Astrocyte (in vitro differentiated cells and primary cell): ENCODE results near the gene NXPE3. TPM values are rescaled to one million over a fixed set of nuclear protein-coding genes. Genes with fewer than 3 reads are reported as not detected.
A peak's percentile ranks its signal among the peaks of the same experiment; 100 is the strongest.

Experiments used
- DNase-seq: peaks from one replicate; pipeline ENCODE4 v3.0.0-alpha.2; 2010; ENCODE audit warnings: low read depth
- FAIRE-seq: peaks from 2 replicates; lab custom pipeline; 2011; peaks lifted over from hg19 to GRCh38; lab: Jason Lieb, UNC
- H2AFZ ChIP-seq: 2 replicates; pipeline ENCODE4 v1.6.0; 2012; ENCODE audit warnings: low read depth, low read length, inconsistent platforms
- H3K27ac ChIP-seq: 2 replicates; pipeline ENCODE4 v1.5.1; 2011; ENCODE audit warnings: low read depth, low read length, inconsistent platforms
- H3K27me3 ChIP-seq: 2 replicates; pipeline ENCODE4 v1.6.0; 2011; ENCODE audit warnings: low read length, inconsistent platforms; ENCODE audit not compliant: insufficient read depth
- H3K36me3 ChIP-seq: 2 replicates; pipeline ENCODE4 v1.5.1; 2011; ENCODE audit warnings: low read length, inconsistent platforms; ENCODE audit not compliant: insufficient read depth
- H3K4me1 ChIP-seq: 2 replicates; pipeline ENCODE4 v1.5.1; 2011; ENCODE audit warnings: low read length, inconsistent platforms; ENCODE audit not compliant: insufficient read depth
- H3K4me2 ChIP-seq: 2 replicates; pipeline ENCODE4 v1.6.0; 2012; ENCODE audit warnings: low read length, inconsistent platforms
- H3K4me3 ChIP-seq: 2 replicates; pipeline ENCODE4 v1.5.1; 2011; ENCODE audit warnings: low read depth, mild to moderate bottlenecking, low read length, inconsistent platforms; ENCODE audit not compliant: insufficient read depth
- H3K79me2 ChIP-seq: 2 replicates; pipeline ENCODE4 v1.6.0; 2012; ENCODE audit warnings: mild to moderate bottlenecking, low read length, inconsistent platforms; ENCODE audit not compliant: insufficient read depth
- H3K9ac ChIP-seq: 2 replicates; pipeline ENCODE4 v1.6.0; 2012; ENCODE audit warnings: mild to moderate bottlenecking, low read length, inconsistent platforms
- H3K9me3 ChIP-seq: 2 replicates; pipeline ENCODE4 v1.5.1; 2012; ENCODE audit warnings: low read depth, mild to moderate bottlenecking, low read length, inconsistent platforms; ENCODE audit not compliant: insufficient read depth
- H4K20me1 ChIP-seq: 2 replicates; pipeline ENCODE4 v1.6.0; 2012; ENCODE audit warnings: low read length, inconsistent platforms; ENCODE audit not compliant: insufficient read depth
- H3K27ac Mint-ChIP-seq: one replicate; pipeline ENCODE4 v1.8.0; 2021; ENCODE audit warnings: mild to moderate bottlenecking, mixed read lengths; ENCODE audit not compliant: unreplicated experiment
- H3K27me3 Mint-ChIP-seq: one replicate; pipeline ENCODE4 v1.8.0; 2021; ENCODE audit warnings: low read depth, mixed read lengths; ENCODE audit not compliant: unreplicated experiment
- H3K36me3 Mint-ChIP-seq: one replicate; pipeline ENCODE4 v1.8.0; 2021; ENCODE audit warnings: low read depth, mixed read lengths; ENCODE audit not compliant: unreplicated experiment
- H3K4me1 Mint-ChIP-seq: one replicate; pipeline ENCODE4 v1.8.0; 2021; ENCODE audit warnings: low read depth, mixed read lengths; ENCODE audit not compliant: unreplicated experiment
- H3K4me3 Mint-ChIP-seq: one replicate; pipeline ENCODE4 v1.8.0; 2021; ENCODE audit warnings: mild to moderate bottlenecking, moderate library complexity, mixed read lengths; ENCODE audit not compliant: unreplicated experiment
- H3K9me3 Mint-ChIP-seq: one replicate; pipeline ENCODE4 v1.8.0; 2021; ENCODE audit warnings: mild to moderate bottlenecking, mixed read lengths; ENCODE audit not compliant: unreplicated experiment
- CTCF ChIP-seq: IDR thresholded peaks from 2 replicates; pipeline ENCODE4 v1.5.1; 2011; ENCODE audit warnings: low read depth, mild to moderate bottlenecking, inconsistent platforms, low read length, moderate library complexity; ENCODE audit not compliant: insufficient read depth
- EZH2 ChIP-seq: IDR thresholded peaks from 2 replicates; pipeline ENCODE4 v1.6.1; 2012; ENCODE audit warnings: mild to moderate bottlenecking, low read length, inconsistent platforms; ENCODE audit not compliant: insufficient read depth
- total RNA-seq: library from RNA; stranded (reverse); gene quantifications from 2 replicates; pipeline ENCODE4 v1.2.1, GENCODE V29; 2021

NXPE3 gene
- total RNA-seq, 1 donor from 2014 or later: 46.4 TPM

DNA sequence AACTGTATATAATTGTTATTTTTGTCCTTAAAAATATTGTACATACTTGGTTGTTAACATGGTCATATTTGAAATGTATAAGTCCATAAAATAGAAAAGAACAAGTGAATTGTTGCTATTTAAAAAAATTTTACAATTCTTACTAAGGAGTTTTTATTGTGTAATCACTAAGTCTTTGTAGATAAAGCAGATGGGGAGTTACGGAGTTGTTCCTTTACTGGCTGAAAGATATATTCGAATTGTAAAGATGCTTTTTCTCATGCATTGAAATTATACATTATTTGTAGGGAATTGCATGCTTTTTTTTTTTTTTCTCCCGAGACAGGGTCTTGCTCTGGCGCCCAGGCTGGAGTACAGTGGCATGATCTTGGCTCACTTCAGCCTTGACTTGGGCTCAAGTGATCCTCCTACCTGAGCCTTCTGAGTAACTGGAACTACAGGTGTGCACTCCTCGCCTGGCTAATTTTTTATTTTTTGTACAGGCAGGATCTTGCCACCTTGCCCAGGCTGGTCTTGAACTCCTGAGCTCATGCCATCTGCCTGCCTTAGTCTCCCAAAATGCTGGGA, 81.0 kb downstream of the NXPE3 start:
- no peaks in the 10 kb centered on the region for H3K9me3 ChIP-seq
- no peak for TF ChIP-seq EZH2
- TF ChIP-seq CTCF: no peak
- Mint-ChIP-seq H3K27me3 (no peaks in the 10 kb centered on the region), H3K9me3 (no peaks in the 10 kb centered on the region), H3K27ac (no peak overlapping the region), H3K4me1 (peaks cover 24% of the 10 kb centered on the region), H3K4me3 (no peak overlapping the region), H3K36me3 (peaks cover 19% of the 10 kb centered on the region)
- H3K4me1 ChIP-seq: peaks cover 6% of the 10 kb centered on the region
- no peak overlapping the region for H3K4me2 ChIP-seq
- no peak for FAIRE-seq
- no peak overlapping the region for H3K27ac ChIP-seq
- no peak overlapping the region for H3K4me3 ChIP-seq
- DNase-seq: no peak
- H3K79me2 ChIP-seq: peaks cover 7% of the 10 kb centered on the region
- H3K27me3 ChIP-seq: no peaks in the 10 kb centered on the region
- H3K36me3 ChIP-seq: peaks cover 64% of the 10 kb centered on the region
- no peak overlapping the region for H3K9ac ChIP-seq
- H2AFZ ChIP-seq: no peak overlapping the region
- H4K20me1 ChIP-seq: peaks cover 39% of the 10 kb centered on the region

- H3K36me3 Mint-ChIP-seq: peaks cover 13% of the 10 kb centered on the region
- Histone ChIP-seq H3K36me3 (peaks cover 52% of the 10 kb centered on the region), H3K79me2 (no peaks in the 10 kb centered on the region), H3K4me2 (no peak overlapping the region), H4K20me1 (peaks cover 32% of the 10 kb centered on the region), H2AFZ (no peak overlapping the region), H3K9ac (no peak overlapping the region), H3K27ac (no peak overlapping the region), H3K4me3 (no peak overlapping the region), H3K27me3 (no peaks in the 10 kb centered on the region), H3K4me1 (peaks cover 8% of the 10 kb centered on the region), H3K9me3 (no peaks in the 10 kb centered on the region)
- TF ChIP-seq EZH2 (no peak), CTCF (no peak)
- no peak overlapping the region for H3K27ac Mint-ChIP-seq
- no peaks in the 10 kb centered on the region for H3K9me3 Mint-ChIP-seq
- DNase-seq (no peak), FAIRE-seq (no peak)
- H3K27me3 Mint-ChIP-seq: no peaks in the 10 kb centered on the region
- peak overlapping the region; percentile 47 for H3K4me3 Mint-ChIP-seq
- H3K4me1 Mint-ChIP-seq: peaks cover 21% of the 10 kb centered on the region
Observed at GRCh38 chr3:101861212-101861788, 82.3 kb downstream of the NXPE3 start.

DNA sequence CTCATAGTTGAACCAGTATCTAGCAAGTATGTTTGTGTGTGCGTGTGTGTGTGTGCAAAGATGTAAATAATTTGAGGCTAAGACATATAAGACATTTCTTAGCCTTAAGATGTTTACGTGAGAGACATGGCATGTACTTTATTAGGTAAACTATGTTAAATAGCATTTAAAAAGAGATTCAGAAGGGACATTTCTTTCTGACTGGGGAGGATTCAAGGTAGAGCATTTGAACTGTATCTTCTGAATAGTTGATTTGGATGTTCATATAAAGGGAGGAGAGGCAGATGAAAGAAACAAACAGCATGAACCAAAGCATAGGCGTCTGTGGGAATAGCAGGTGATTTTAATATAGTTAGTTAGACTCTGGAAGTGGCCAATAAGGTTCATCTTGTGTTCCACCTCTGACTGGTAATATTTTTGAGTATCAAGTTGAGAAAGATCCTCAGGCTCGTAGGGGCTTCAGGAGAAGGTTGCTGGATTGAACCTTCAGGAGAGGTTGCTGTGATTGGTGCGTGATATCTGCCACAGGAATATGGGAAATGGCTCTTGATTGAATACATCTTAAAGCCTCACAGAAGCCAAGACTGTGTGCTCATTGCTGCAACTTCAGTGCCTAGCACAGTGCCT, 82.9 kb downstream of the NXPE3 start:
- Histone ChIP-seq H3K27me3 (no peaks in the 10 kb centered on the region), H3K4me3 (no peak overlapping the region), H3K9ac (no peak overlapping the region), H3K9me3 (no peaks in the 10 kb centered on the region), H4K20me1 (peaks cover 29% of the 10 kb centered on the region), H2AFZ (no peak overlapping the region), H3K27ac (no peak overlapping the region), H3K4me1 (peaks cover 8% of the 10 kb centered on the region), H3K4me2 (no peak overlapping the region), H3K79me2 (no peaks in the 10 kb centered on the region), H3K36me3 (peaks cover 46% of the 10 kb centered on the region)
- peak overlapping the region; percentile 47 for H3K4me3 Mint-ChIP-seq
- H3K27me3 Mint-ChIP-seq: no peaks in the 10 kb centered on the region
- TF ChIP-seq CTCF (no peak), EZH2 (no peak)
- H3K9me3 Mint-ChIP-seq: no peaks in the 10 kb centered on the region
- H3K27ac Mint-ChIP-seq: no peak overlapping the region
- DNase-seq (no peak), FAIRE-seq (no peak)
- H3K4me1 Mint-ChIP-seq: peaks cover 21% of the 10 kb centered on the region
- peaks cover 11% of the 10 kb centered on the region for H3K36me3 Mint-ChIP-seq
